Liver (tissue), 9 donors: ENCODE results near the gene CCBE1. TPM values are rescaled to one million over a fixed set of nuclear protein-coding genes. Genes with fewer than 3 reads are reported as not detected.

Experiments used
- DNase-seq: peaks from one replicate; pipeline ENCODE4 v3.0.0-alpha.2; 2017; ENCODE audit warnings: low spot score
- H3K27ac ChIP-seq, 2 donors: one replicate each; pipeline ENCODE4 v1.7.0; 2013; ENCODE audit warnings: inconsistent platforms in 2 of 2, low read length in 2 of 2, control low read depth in 1 of 2, low read depth in 1 of 2, mild to moderate bottlenecking in 1 of 2
- H3K27me3 ChIP-seq, 4 donors: one replicate each; pipeline versions ENCODE4 v1.6.1 to v1.7.0; 2013; ENCODE audit warnings: low read length in 3 of 4, inconsistent platforms in 1 of 4, mild to moderate bottlenecking in 1 of 4, moderate library complexity in 1 of 4; ENCODE audit not compliant: control insufficient read depth in 4 of 4, insufficient read depth in 4 of 4
- H3K36me3 ChIP-seq, 4 donors: one replicate each; pipeline versions ENCODE4 v1.6.1 to v1.7.0; 2013; ENCODE audit warnings: low read length in 3 of 4, mild to moderate bottlenecking in 3 of 4, low read depth in 1 of 4, moderate library complexity in 1 of 4; ENCODE audit not compliant: control insufficient read depth in 4 of 4, insufficient read depth in 3 of 4
- H3K4me1 ChIP-seq, 4 donors: one replicate each; pipeline versions ENCODE4 v1.6.1 to v1.7.0; 2013; ENCODE audit warnings: low read length in 3 of 4, mild to moderate bottlenecking in 3 of 4, moderate library complexity in 1 of 4; ENCODE audit not compliant: control insufficient read depth in 4 of 4, insufficient read depth in 4 of 4
- H3K4me3 ChIP-seq, 3 donors: one replicate each; pipeline versions ENCODE4 v1.6.1 to v1.7.0; 2013; ENCODE audit warnings: low read length in 3 of 3, control low read depth in 1 of 3, low read depth in 1 of 3, mild to moderate bottlenecking in 1 of 3
- H3K9ac ChIP-seq, 2 donors: one replicate each; pipeline ENCODE4 v1.7.0; 2013; ENCODE audit warnings: low read length in 2 of 2, mild to moderate bottlenecking in 2 of 2, moderate library complexity in 2 of 2, control low read depth in 1 of 2, low read depth in 1 of 2
- H3K9me3 ChIP-seq, 4 donors: one replicate each; pipeline versions ENCODE4 v1.6.1 to v1.7.0; 2013; ENCODE audit warnings: low read length in 3 of 4; ENCODE audit not compliant: control insufficient read depth in 4 of 4
- ATF3 ChIP-seq: IDR thresholded peaks from 2 replicates; pipeline ENCODE4 v1.6.1; 2016; ENCODE audit warnings: antibody characterized with exemption
- CTCF ChIP-seq: fragments of 150-350 bp; IDR thresholded peaks from 2 replicates; pipeline ENCODE4 v1.5.1; 2017; ENCODE audit warnings: improper control_type of control experiment, low read depth, low read length; ENCODE audit not compliant: missing input control
- EGR1 ChIP-seq, 2 donors: IDR thresholded peaks; 2 replicates each; pipeline ENCODE4 v1.6.1; 2016 to 2018; ENCODE audit warnings: antibody characterized with exemption in 2 of 2, low read depth in 2 of 2
- FOXA1 ChIP-seq: IDR thresholded peaks from 2 replicates; pipeline ENCODE4 v1.6.1; 2016; ENCODE audit warnings: antibody characterized with exemption
- FOXA2 ChIP-seq: IDR thresholded peaks from 2 replicates; pipeline ENCODE4 v1.6.1; 2016; ENCODE audit warnings: antibody characterized with exemption
- GABPA ChIP-seq, 2 donors: IDR thresholded peaks in 1 of 2; conservative IDR thresholded peaks in 1 of 2; 2 replicates each; pipeline ENCODE4 v1.6.1; 2016; ENCODE audit warnings: antibody characterized with exemption in 2 of 2, mild to moderate bottlenecking in 1 of 2, moderate library complexity in 1 of 2
- HNF4A ChIP-seq, 2 donors: conservative IDR thresholded peaks; 2 replicates each; pipeline ENCODE4 v1.6.1; 2016; ENCODE audit warnings: antibody characterized with exemption in 2 of 2, mild to moderate bottlenecking in 2 of 2
- HNF4G ChIP-seq: IDR thresholded peaks from 2 replicates; pipeline ENCODE4 v1.6.1; 2016; ENCODE audit warnings: antibody characterized with exemption
- JUND ChIP-seq, 2 donors: IDR thresholded peaks; 2 replicates each; pipeline ENCODE4 v1.6.1; 2016; ENCODE audit warnings: antibody characterized with exemption in 2 of 2
- MAX ChIP-seq: IDR thresholded peaks from 2 replicates; pipeline ENCODE4 v1.6.1; 2016; ENCODE audit warnings: antibody characterized with exemption
- NR2F2 ChIP-seq: IDR thresholded peaks from 2 replicates; pipeline ENCODE4 v1.6.1; 2016; ENCODE audit warnings: antibody characterized with exemption
- RAD21 ChIP-seq, 2 donors: IDR thresholded peaks; 2 replicates each; pipeline ENCODE4 v1.6.1; 2016; ENCODE audit warnings: antibody characterized with exemption in 2 of 2, mild to moderate bottlenecking in 2 of 2
- REST ChIP-seq: IDR thresholded peaks from 2 replicates; pipeline ENCODE4 v1.6.1; 2016; ENCODE audit warnings: antibody characterized with exemption, mild to moderate bottlenecking
- RXRA ChIP-seq, 2 donors: IDR thresholded peaks; 2 replicates each; pipeline ENCODE4 v1.6.1; 2017 to 2018; ENCODE audit warnings: antibody characterized with exemption in 2 of 2, mild to moderate bottlenecking in 1 of 2
- SP1 ChIP-seq: IDR thresholded peaks from 2 replicates; pipeline ENCODE4 v1.6.1; 2018; ENCODE audit warnings: antibody characterized with exemption, mild to moderate bottlenecking
- TAF1 ChIP-seq: conservative IDR thresholded peaks from 2 replicates; pipeline ENCODE4 v1.6.1; 2016; ENCODE audit warnings: antibody characterized with exemption, mild to moderate bottlenecking
- YY1 ChIP-seq: IDR thresholded peaks from 2 replicates; pipeline ENCODE4 v1.6.1; 2016; ENCODE audit warnings: antibody characterized with exemption, mild to moderate bottlenecking
- ZBTB33 ChIP-seq: IDR thresholded peaks from 2 replicates; pipeline ENCODE4 v1.6.1; 2016; ENCODE audit warnings: antibody characterized with exemption
- WGBS: extraction: QIAGEN DNeasy Blood & Tissue Kit; methylation state at CpG from one replicate; pipeline ENCODE4 v1.1.7; 2013; 5-methylcytosine and 5-hydroxymethylcytosine counted together
- polyA plus RNA-seq, 2 donors: library from polyadenylated mRNA; stranded (reverse) in 1 of 2; unstranded in 1 of 2; fragments of 200-250 nt in 1 of 2; fragments of >200 nt in 1 of 2; fragmentation: Nextera tagmentation in 1 of 2; extraction: Ambion mirVana in 1 of 2; gene quantifications; one replicate each; pipeline versions ENCODE4 v1.2.1 to v1.2.3, GENCODE V29; 2013 to 2015
- total RNA-seq, 2 donors: library from RNA; depleted of rRNA; stranded (reverse); fragments of >200 nt; gene quantifications; one replicate each; pipeline ENCODE4 v1.2.3, GENCODE V29; 2014
- donor health status: healthy.
- donor health status: healthy.
- donor health status: healthy.
- donor health status: healthy.
- donor health status: healthy.

CCBE1 gene
- total and polyA plus RNA-seq, 4 donors = 1.8 to 2.6 (median 2.2) TPM

GRCh38 chr18:59553273-59553870 is 143.9 kb downstream of the CCBE1 start:
- no peak for TF ChIP-seq EGR1 (IDR thresholded peaks at IDR 0.05; ENCODE audit: low read depth in 2 of 2)
- TF ChIP-seq YY1 = no peak
- TF ChIP-seq FOXA1 = no peak
- TF ChIP-seq MAX = no peak
- TF ChIP-seq ATF3 = no peak
- no peak for TF ChIP-seq RAD21 (IDR thresholded peaks at IDR 0.05)
- TF ChIP-seq NR2F2 = no peak
- TF ChIP-seq TAF1 = no peak
- TF ChIP-seq RXRA (IDR thresholded peaks at IDR 0.05) = no peak
- TF ChIP-seq CTCF = no peak
- no peak for TF ChIP-seq FOXA2
- no peak for TF ChIP-seq HNF4G
- TF ChIP-seq SP1 = no peak
- no peak for TF ChIP-seq ZBTB33
- TF ChIP-seq HNF4A (conservative IDR thresholded peaks at IDR 0.05) = no peak
- TF ChIP-seq REST = no peak
- no peak for TF ChIP-seq JUND (IDR thresholded peaks at IDR 0.05)
- no peak for TF ChIP-seq GABPA (IDR thresholded peaks at IDR 0.05 in 1 of 2, conservative IDR thresholded peaks at IDR 0.05 in 1 of 2)
- no peaks in the 10 kb centered on the region for H3K27me3 ChIP-seq
- no peak overlapping the region for H3K4me3 ChIP-seq
- no peaks in the 10 kb centered on the region for H3K36me3 ChIP-seq
- H3K27ac ChIP-seq = no peak overlapping the region
- 71% methylated on average over 5 of the region's 5 CpGs for WGBS
- peaks cover 0 to 3% (median 0%) of the 10 kb centered on the region in 4 donors for H3K9me3 ChIP-seq
- no peak overlapping the region for H3K9ac ChIP-seq
- no peak for DNase-seq
- peaks cover 0 to 2% (median 0%) of the 10 kb centered on the region in 4 donors for H3K4me1 ChIP-seq
